Skin epidermis (tissue), 12 donors: ENCODE data around the gene RAB11FIP3.
"Not testable (repeated sequence)": the region's sequence is repeated elsewhere in the genome, so short reads cannot be mapped to it uniquely, and the experiment has no call there.

ENCODE experiments used
- H3K27ac ChIP-seq, 21 experiments: fragments of 200-600 bp; sonication (generic) in 11 of 21; one replicate each; pipeline ENCODE4 v1.5.0; 2020; ENCODE audit warnings: mild to moderate bottlenecking in 3 of 21, inconsistent platforms in 2 of 21, moderate library complexity in 2 of 21
- H3K4me3 ChIP-seq, 7 experiments: fragments of 200-600 bp; sonication (generic) in 2 of 7; one replicate each; pipeline ENCODE4 v1.5.0; 2020; ENCODE audit warnings: inconsistent platforms in 2 of 7, mild to moderate bottlenecking in 2 of 7, moderate library complexity in 1 of 7

RAB11FIP3 gene

DNA sequence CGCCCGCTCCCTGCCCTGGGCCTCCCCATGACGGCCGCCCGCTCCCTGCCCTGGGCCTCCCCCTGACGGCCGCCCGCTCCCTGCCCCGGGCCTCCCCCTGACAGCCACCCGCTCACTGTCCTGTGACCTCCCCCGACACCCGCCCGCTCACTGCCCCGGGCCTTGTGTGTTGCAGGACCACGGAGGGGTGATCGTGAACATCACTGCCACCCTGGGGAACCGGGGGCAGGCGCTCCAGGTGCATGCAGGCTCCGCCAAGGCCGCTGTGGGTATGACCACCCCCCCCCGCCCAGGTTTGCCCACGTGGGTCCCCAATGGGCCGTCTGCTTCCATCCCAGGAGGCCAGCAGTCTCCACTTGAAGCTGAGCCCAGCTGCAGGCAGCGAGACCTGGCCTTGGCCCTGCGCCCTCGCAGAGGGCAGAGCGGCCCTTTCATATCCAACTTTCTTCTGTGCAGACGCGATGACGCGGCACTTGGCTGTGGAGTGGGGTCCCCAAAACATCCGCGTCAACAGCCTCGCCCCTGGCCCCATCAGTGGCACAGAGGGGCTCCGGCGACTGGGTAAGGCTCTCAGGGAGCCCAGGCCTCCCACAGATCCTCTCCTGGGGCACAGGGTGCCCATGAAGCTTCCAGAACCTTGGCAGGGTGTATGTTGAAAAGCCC lies 14.8 kb upstream of the RAB11FIP3 start:
- Histone ChIP-seq H3K4me3 (no peak overlapping the region), H3K27ac (no peak overlapping the region)

- Histone ChIP-seq H3K4me3 (no peak overlapping the region), H3K27ac (no peak overlapping the region)
These were observed 13.7 kb upstream of the RAB11FIP3 start for GRCh38 chr16:411576-412265.

DNA sequence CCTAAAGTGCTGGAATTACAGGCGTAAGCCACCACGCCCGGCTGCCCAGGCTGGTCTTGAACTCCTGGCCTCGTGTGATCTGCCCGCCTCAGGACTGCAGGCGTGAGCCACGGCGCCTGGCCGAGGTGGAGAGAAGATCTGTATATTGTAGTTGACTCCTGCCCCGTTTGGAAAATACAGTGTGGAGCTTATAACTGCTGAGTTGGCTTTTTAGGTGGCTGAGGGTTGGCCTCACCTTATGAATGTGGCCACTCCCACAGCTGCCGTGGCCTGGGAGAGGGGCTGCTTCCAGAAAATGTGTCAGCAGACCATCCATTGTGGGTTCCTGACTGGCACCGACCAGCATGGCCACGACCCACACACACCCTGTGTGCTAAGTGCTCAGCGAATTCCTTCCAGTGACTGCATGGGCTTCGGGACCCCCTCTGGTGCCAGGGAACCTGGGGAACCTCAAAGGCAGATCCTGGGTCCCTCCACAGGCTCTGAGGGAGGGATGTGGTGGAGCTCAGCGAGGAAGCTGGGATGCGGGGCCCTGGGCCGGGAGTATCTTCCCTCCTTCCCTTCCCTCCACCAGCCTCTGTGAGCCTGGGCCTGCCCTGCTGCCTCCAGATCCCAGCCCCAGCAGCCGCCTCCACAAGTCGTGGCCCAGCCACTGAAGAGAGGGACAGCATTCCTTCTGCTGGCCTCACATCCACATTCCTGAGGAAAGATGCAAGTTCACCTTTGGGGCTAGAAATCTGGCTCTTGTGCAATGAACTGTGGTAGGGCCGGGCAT lies 10.9 kb upstream of the RAB11FIP3 start:
- H3K4me3 ChIP-seq: no peak overlapping the region
- no peak overlapping the region for H3K27ac ChIP-seq

DNA sequence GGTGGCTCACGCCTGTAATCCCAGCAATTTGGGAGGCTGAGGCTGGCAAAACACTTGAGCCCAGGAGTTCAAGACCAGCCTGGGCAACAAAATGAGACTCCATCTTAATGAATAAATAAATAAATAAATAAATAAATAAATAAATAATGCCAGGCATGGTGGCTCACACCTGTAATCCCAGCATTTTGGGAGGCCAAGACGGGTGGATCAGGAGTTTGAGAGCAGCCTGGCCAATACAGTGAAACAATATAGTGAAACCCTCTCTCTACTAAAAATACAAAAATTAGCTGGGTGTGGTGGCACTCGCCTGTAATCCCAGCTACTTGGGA lies 10.3 kb upstream of the RAB11FIP3 start:
- H3K4me3 ChIP-seq, H3K27ac ChIP-seq: not testable (repeated sequence)

DNA sequence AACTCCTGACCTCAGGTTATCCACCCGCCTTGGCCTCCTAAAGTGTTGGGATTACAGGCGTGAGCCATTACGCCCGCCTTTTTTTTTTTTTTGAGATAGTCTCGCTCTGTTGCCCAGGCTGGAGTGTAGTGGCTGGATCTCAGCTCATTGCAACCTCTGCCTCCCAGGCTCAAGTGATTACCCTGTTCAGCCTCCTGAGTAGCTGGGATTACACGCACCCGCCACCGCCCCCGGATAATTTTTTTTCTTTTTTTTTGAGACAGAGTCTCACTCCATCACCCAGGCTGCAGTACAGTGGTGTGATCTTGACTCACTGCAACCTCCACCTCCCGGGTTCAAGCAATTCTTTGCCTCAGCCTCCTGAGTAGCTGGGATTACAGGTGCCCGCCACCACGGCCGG lies 3.3 kb upstream of the RAB11FIP3 start:
- not testable (repeated sequence) for H3K27ac ChIP-seq, H3K4me3 ChIP-seq

DNA sequence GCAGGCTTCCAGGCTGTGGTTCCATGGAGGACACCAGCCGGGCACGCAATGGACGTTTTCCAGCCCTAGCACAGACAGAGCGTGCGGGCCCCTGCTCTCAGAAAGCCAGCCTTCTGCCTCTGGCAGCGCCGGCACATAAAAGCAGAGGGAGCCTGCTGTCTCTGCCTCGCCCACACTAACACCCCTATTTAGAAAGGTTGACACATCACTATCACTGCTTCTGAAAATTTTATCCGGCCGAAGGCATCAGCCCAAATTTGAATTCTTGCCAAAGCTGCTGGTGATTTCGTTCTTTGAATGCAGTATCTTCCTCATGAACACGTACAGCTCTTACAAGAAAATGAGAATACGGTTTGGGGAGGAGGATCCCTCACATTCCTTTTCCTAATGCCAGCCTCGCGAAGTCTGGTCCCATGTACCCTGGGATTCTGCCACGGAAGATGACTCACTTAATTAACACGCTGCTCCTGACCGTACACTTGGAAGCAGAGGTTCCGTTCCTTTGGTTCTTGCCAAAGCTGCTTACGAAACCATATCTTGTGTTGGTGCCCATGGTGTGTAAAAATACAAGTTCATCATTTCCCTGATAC lies 1.3 kb upstream of the RAB11FIP3 start:
- peak overlapping the region in 4 of 7 experiments; percentile 50 to 66 (median 54) for H3K4me3 ChIP-seq

GRCh38 chr16:424623-425081 lies 797 bp upstream of the RAB11FIP3 start:
- peak overlapping the region in 20 of 21 experiments; percentile 24 to 98 (median 80) for H3K27ac ChIP-seq
- peak overlapping the region; percentile 39 to 66 (median 54) for H3K4me3 ChIP-seq

More for the DNA sequence above, 1.3 kb upstream of the RAB11FIP3 start:
- peak overlapping the region in 19 of 21 experiments; percentile 68 to 98 (median 81) for H3K27ac ChIP-seq

DNA sequence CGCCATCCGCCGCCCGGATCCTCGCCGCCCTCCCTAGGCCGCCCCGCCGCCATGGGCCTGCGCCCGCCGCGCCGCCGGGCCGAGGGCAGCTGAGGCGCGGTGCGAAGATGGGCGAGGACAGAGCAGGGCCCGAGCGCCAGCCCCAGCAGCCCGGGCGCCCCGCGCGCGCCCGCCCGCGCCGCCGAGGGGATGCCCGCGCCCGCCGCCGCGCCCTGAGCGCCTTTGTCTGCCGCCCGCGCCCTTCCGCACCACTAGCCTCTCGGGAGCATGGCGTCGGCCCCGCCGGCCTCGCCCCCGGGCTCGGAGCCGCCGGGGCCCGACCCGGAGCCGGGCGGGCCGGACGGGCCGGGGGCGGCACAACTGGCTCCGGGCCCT lies 278 bp downstream of the RAB11FIP3 start:
- Histone ChIP-seq H3K27ac (peak overlapping the region in 19 of 21 experiments; percentile 24 to 98 (median 80)), H3K4me3 (peak overlapping the region; percentile 39 to 66 (median 54))

GRCh38 chr16:426115-426905 lies 861 bp downstream of the RAB11FIP3 start:
- Histone ChIP-seq H3K27ac (peak overlapping the region in 10 of 21 experiments; percentile 2 to 98 (median 58)), H3K4me3 (peak overlapping the region; percentile 39 to 66 (median 54))

DNA sequence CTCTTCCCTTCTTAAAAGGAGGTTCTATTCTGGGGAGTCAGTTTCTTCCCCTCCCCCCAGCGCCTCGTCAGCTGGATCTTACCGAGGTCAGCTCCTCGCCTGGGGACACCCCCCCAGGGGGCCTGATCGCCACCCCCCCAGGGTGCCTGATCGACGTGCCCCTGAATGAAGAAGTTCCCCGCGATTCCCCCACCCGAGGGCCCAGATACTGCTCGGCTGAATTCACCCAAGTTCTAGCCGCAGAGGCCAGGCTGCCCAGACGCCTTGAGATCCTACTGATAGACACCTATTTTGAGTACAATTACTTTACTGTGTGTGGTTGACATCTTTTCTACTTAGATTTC lies 1.4 kb downstream of the RAB11FIP3 start:
- Histone ChIP-seq H3K27ac (peak overlapping the region in 6 of 21 experiments; percentile 2 to 80 (median 64)), H3K4me3 (peak overlapping the region; percentile 39 to 66 (median 54))

DNA sequence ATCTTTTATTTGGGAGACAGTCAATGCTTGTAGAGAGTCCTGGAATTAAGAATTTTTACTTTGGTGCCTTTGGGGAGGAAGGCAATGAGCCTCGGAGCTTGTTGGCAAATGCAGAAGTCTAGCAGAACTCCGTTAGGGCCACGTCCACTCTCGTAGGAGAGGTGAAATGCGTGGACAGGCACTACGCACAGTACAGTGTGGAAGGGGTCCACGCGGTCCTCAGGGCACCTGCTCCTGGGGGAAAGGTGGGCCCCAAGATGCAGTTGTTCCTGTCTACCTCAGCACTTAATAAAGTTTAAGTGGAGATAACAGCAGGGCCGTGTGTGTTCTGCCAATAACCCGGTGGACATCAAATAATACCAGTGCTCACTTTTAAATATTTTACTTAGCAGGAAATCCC lies 1.8 kb downstream of the RAB11FIP3 start:
- H3K4me3 ChIP-seq: peak overlapping the region in 5 of 7 experiments; percentile 39 to 66 (median 54)
- no peak overlapping the region for H3K27ac ChIP-seq

GRCh38 chr16:430904-431303 lies 5.5 kb downstream of the RAB11FIP3 start:
- no peak overlapping the region for H3K27ac ChIP-seq

GRCh38 chr16:440627-441026 lies 15.2 kb downstream of the RAB11FIP3 start:
- Histone ChIP-seq H3K27ac (no peak overlapping the region), H3K4me3 (no peak overlapping the region)

More at GRCh38 chr16:430904-431303, 5.5 kb downstream of the RAB11FIP3 start:
- H3K4me3 ChIP-seq: no peak overlapping the region

DNA sequence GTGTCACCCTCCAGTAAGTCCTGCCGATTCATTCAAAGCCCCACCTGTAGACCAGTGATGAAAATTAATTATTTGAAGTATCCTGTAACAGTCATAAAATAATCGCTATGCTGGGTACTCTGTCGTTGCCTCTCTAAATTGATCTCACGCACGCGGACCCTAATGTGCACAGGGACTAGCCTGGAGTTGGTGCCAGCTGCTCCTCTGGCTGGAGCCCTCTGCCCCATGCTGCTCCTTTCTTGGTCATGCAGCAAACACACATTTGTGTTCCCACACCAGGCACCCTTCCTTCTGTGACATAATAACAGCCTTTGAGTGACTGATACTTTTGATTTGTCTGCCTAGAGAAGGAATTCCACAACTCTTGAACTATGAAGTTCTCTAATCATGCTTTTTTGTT lies 16.0 kb downstream of the RAB11FIP3 start:
- no peak overlapping the region for H3K4me3 ChIP-seq
- H3K27ac ChIP-seq: no peak overlapping the region

GRCh38 chr16:442976-443375 lies 17.5 kb downstream of the RAB11FIP3 start:
- Histone ChIP-seq H3K27ac (no peak overlapping the region), H3K4me3 (no peak overlapping the region)

- no peak overlapping the region for H3K4me3 ChIP-seq
- no peak overlapping the region for H3K27ac ChIP-seq
These were observed 18.6 kb downstream of the RAB11FIP3 start for GRCh38 chr16:444027-444426.

DNA sequence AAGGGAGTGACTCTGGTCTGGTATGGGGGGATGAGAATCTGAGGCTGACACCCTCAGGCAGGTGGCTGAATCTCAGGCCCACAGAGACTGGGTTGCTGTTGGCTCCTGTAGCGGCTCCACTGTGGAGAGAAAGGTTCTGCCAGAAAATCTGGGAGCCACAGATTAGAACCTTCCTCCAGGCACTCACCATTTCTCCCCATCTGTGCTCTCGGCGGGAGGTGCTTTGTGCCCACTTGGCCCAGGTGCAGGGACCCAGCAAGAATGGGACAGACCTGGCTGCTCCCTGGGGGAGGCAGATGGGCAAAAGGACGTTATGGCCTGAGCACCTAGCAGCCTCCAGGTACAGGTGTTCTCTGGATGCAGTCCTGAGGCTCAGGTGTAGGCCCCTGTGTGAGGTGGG lies 20.1 kb downstream of the RAB11FIP3 start:
- H3K27ac ChIP-seq: no peak overlapping the region
- H3K4me3 ChIP-seq: no peak overlapping the region

DNA sequence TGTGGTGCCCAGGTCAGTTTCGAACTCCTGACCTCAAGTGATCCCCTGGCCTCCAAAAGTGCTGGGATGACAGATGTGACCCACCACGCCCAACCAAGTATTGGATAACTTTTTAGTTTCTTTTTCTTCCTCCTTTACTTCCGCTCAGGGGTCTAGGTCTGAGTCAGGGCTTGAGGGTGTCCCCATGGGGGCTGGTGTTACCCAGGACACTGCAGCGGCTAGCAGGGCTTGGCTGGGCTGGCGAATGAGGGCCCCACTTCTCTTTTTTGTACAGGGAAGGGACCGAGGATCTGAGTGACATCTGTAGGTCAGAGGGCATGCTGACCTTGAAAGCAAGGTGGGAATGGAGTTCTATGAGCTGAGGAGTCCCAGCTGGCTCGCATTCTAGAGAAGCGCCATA lies 24.9 kb downstream of the RAB11FIP3 start:
- Histone ChIP-seq H3K4me3 (no peak overlapping the region), H3K27ac (peak overlapping the region in 1 of 21 experiments; percentile 9)

DNA sequence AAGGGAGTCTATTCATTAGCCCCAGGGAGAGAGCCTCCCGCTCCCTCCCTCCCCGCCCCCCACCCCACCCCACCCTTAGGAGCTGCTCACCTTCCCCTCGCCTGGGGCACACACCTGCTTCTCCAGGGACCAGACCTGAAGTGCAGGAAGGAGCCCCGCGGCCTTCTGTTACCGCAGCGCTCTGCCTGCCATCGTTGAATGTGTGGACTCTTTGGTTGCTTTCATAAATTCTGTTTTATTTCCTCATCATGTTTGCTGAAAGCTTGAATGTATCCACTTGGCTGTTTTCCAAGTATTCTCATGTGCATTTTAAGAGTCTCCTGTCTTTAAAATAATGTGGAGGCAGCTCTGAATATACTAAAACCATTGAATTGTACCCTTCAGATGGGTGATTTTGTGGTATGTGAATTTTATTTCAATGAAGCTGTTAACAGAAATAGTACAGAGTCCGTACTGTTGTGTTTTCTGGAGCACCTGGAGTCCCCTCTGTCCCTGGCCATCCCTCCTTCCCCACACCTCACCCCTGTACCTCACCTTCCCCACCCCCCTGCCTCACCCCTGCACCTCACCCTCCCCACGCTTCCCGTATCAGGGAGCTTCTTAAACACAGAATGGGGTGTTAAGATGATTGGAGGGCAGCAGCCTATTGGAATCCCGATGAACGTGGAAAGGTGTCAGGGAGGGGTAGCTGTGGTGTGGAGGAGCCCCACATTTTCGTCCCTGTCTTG lies 25.5 kb downstream of the RAB11FIP3 start:
- no peak overlapping the region for H3K4me3 ChIP-seq
- peak overlapping the region in 1 of 21 experiments; percentile 9 for H3K27ac ChIP-seq
